GM18868 (cell line): ENCODE data around the gene PLEKHA5.

Experiments
- ATAC-seq: cut with Tn5 transposase; IDR thresholded peaks from one replicate; pipeline ENCODE4 v1.9.1; 2021; ENCODE audit warnings: mild to moderate bottlenecking, moderate library complexity; ENCODE audit not compliant: unreplicated experiment

The PLEKHA5 gene

GRCh38 chr12:19129122-19129485 is 429 bp upstream of the PLEKHA5 start:
- no peak for ATAC-seq

GRCh38 chr12:19130224-19131024 is 891 bp downstream of the PLEKHA5 start:
- peak; percentile 11 for ATAC-seq

GRCh38 chr12:19131025-19131444 is 1.5 kb downstream of the PLEKHA5 start:
- no peak for ATAC-seq

- no peak for ATAC-seq
These were observed 9.0 kb downstream of the PLEKHA5 start for GRCh38 chr12:19138551-19138950.

GRCh38 chr12:19138956-19139355 is 9.4 kb downstream of the PLEKHA5 start:
- ATAC-seq, result no peak

GRCh38 chr12:19139615-19140194 is 10.2 kb downstream of the PLEKHA5 start:
- no peak for ATAC-seq

- no peak for ATAC-seq
These were observed 11.1 kb downstream of the PLEKHA5 start for GRCh38 chr12:19140381-19141236.

GRCh38 chr12:19142499-19142898 is 13.0 kb downstream of the PLEKHA5 start:
- ATAC-seq, result no peak

GRCh38 chr12:19144287-19144686 is 14.8 kb downstream of the PLEKHA5 start:
- ATAC-seq, result no peak

- ATAC-seq, result no peak
These were observed 15.5 kb downstream of the PLEKHA5 start for GRCh38 chr12:19144985-19145384.

- ATAC-seq, result no peak
These were observed 19.3 kb downstream of the PLEKHA5 start for GRCh38 chr12:19148860-19149259.

GRCh38 chr12:19150273-19150900 is 20.9 kb downstream of the PLEKHA5 start:
- ATAC-seq, result no peak

- ATAC-seq, result no peak
These were observed 21.8 kb downstream of the PLEKHA5 start for GRCh38 chr12:19151298-19151697.

GRCh38 chr12:19153396-19153795 is 23.9 kb downstream of the PLEKHA5 start:
- no peak for ATAC-seq

- ATAC-seq, result no peak
These were observed 25.2 kb downstream of the PLEKHA5 start for GRCh38 chr12:19154686-19155085.

- no peak for ATAC-seq
These were observed 26.6 kb downstream of the PLEKHA5 start for GRCh38 chr12:19155981-19156734.

GRCh38 chr12:19158923-19159322 is 29.4 kb downstream of the PLEKHA5 start:
- no peak for ATAC-seq

- ATAC-seq, result no peak
These were observed 31.7 kb downstream of the PLEKHA5 start for GRCh38 chr12:19161216-19161615.

GRCh38 chr12:19165451-19165850 is 35.9 kb downstream of the PLEKHA5 start:
- no peak for ATAC-seq

GRCh38 chr12:19166387-19166786 is 36.9 kb downstream of the PLEKHA5 start:
- no peak for ATAC-seq
